ENCODE results near the gene PROX2.

DNA sequence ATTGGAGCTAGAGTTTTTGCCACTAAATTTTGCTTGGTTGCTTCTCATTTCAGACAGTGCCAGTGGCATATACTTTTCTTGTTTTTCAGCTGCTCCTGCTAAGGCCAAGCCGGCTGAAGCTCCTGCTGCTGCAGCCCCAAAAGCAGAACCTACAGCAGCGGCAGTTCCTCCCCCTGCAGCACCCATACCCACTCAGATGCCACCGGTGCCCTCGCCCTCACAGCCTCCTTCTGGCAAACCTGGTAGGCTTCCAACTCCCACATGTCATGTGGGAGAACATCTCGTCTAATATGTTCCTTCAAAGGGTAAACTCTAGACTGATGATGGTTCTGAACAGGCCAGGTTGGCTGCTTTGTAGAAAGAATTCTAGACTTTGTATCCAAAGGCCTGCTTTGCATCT is 16.8 kb upstream of the PROX2 start:
- TF ChIP-seq, protein P1, sequence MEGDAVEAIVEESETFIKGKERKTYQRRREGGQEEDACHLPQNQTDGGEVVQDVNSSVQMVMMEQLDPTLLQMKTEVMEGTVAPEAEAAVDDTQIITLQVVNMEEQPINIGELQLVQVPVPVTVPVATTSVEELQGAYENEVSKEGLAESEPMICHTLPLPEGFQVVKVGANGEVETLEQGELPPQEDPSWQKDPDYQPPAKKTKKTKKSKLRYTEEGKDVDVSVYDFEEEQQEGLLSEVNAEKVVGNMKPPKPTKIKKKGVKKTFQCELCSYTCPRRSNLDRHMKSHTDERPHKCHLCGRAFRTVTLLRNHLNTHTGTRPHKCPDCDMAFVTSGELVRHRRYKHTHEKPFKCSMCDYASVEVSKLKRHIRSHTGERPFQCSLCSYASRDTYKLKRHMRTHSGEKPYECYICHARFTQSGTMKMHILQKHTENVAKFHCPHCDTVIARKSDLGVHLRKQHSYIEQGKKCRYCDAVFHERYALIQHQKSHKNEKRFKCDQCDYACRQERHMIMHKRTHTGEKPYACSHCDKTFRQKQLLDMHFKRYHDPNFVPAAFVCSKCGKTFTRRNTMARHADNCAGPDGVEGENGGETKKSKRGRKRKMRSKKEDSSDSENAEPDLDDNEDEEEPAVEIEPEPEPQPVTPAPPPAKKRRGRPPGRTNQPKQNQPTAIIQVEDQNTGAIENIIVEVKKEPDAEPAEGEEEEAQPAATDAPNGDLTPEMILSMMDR (IDR thresholded peaks at IDR 0.05): no peak
- no peak for TF ChIP-seq POLR2A (IDR thresholded peaks at IDR 0.05)

All from lower leg skin (tissue), 3 donors.